GM21423 (cell line): ENCODE data around the gene LYZL1.
"Not testable (repeated sequence)": the region's sequence is repeated elsewhere in the genome, so short reads cannot be mapped to it uniquely, and the experiment has no call there.

Source experiments
- ATAC-seq: cut with Tn5 transposase; IDR thresholded peaks from one replicate; pipeline ENCODE4 v1.9.1; 2021; ENCODE audit warnings: mild to moderate bottlenecking, moderate library complexity; ENCODE audit not compliant: unreplicated experiment

The LYZL1 gene

GRCh38 chr10:29327746-29328102 lies 38.9 kb downstream of the LYZL1 start:
- no peak for ATAC-seq

GRCh38 chr10:29328983-29329382 lies 40.1 kb downstream of the LYZL1 start:
- ATAC-seq, result no peak

- ATAC-seq, result no peak
Observed at GRCh38 chr10:29329420-29329819, 40.5 kb downstream of the LYZL1 start.

- ATAC-seq, result no peak
Observed at GRCh38 chr10:29332061-29332760, 43.3 kb downstream of the LYZL1 start.

- no peak for ATAC-seq
Observed at GRCh38 chr10:29332761-29333148, 43.9 kb downstream of the LYZL1 start.

GRCh38 chr10:29337526-29337925 lies 48.7 kb downstream of the LYZL1 start:
- not testable (repeated sequence) for ATAC-seq

GRCh38 chr10:29343607-29344038 lies 54.8 kb downstream of the LYZL1 start:
- no peak for ATAC-seq

GRCh38 chr10:29344073-29344820 lies 55.4 kb downstream of the LYZL1 start:
- ATAC-seq, result no peak

GRCh38 chr10:29345144-29345909 lies 56.5 kb downstream of the LYZL1 start:
- ATAC-seq, result no peak

GRCh38 chr10:29345910-29346209 lies 57.0 kb downstream of the LYZL1 start:
- no peak for ATAC-seq

GRCh38 chr10:29346296-29347001 lies 57.6 kb downstream of the LYZL1 start:
- no peak for ATAC-seq

- ATAC-seq, result no peak
Observed at GRCh38 chr10:29348836-29349235, 60.0 kb downstream of the LYZL1 start.

- ATAC-seq, result no peak
Observed at GRCh38 chr10:29353305-29353704, 64.4 kb downstream of the LYZL1 start.

- ATAC-seq, result no peak
Observed at GRCh38 chr10:29353887-29354561, 65.2 kb downstream of the LYZL1 start.

GRCh38 chr10:29355411-29355991 lies 66.6 kb downstream of the LYZL1 start:
- no peak for ATAC-seq

- ATAC-seq, result no peak
Observed at GRCh38 chr10:29356931-29357330, 68.1 kb downstream of the LYZL1 start.

GRCh38 chr10:29358010-29358616 lies 69.2 kb downstream of the LYZL1 start:
- ATAC-seq, result no peak

GRCh38 chr10:29360215-29360853 lies 71.5 kb downstream of the LYZL1 start:
- ATAC-seq, result not testable (repeated sequence)
